Raji (cell line): ENCODE measurements around the gene SATB1.

Experiments used
- POLR2A ChIP-seq: IDR thresholded peaks from 2 replicates; pipeline ENCODE4 v1.6.1; 2011; ENCODE audit warnings: low read depth, low read length, control low read depth; ENCODE audit not compliant: insufficient read depth

The SATB1 gene

DNA sequence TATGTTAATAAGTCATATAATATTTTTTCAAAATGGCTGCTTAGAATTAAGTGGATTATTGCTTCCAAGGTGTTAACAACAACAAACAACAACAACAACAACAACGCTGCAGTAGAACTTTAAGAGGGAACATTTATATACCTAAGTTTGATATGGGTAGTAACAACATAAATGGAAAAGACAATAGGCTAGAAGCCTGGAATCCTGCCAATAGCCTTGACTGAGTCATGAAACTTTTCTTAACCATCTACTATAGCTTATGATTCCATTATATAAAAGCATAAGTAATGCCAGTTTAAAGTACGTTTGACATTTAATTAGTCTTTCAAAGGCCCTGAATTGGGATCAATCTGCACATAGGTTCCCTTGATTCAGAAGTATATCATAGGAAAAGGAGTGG, 31.2 kb downstream of the SATB1 start:
- TF ChIP-seq POLR2A, result no peak

DNA sequence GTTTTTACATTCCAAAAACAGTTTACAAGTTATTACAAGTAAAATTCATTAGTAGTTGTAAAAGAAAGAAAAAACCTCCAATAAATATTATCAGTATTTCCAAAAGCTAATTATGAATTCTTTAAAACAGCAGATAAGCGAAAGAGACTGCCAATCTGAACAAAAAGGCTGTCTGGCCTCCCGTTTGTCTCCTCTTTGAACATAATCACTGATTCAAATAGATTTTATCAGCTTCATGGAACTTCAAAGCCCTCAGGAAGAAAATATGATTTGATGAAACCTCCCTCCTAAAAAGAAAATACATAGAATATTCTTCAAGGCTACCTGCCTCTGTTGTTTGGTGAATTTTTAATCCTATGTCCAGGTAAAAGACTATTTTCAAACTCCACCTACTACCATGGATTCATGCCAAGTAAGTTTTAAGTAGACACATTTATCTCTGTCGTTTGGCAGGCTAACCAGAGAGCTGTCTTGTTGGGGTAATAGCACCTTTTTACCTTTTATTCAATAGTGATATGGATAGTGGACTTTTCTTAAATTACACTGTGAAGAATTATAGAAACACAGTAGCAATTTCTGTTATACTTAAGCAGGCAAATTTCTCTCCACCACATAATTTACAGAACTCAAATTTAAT, 35.0 kb downstream of the SATB1 start:
- TF ChIP-seq POLR2A, result no peak

DNA sequence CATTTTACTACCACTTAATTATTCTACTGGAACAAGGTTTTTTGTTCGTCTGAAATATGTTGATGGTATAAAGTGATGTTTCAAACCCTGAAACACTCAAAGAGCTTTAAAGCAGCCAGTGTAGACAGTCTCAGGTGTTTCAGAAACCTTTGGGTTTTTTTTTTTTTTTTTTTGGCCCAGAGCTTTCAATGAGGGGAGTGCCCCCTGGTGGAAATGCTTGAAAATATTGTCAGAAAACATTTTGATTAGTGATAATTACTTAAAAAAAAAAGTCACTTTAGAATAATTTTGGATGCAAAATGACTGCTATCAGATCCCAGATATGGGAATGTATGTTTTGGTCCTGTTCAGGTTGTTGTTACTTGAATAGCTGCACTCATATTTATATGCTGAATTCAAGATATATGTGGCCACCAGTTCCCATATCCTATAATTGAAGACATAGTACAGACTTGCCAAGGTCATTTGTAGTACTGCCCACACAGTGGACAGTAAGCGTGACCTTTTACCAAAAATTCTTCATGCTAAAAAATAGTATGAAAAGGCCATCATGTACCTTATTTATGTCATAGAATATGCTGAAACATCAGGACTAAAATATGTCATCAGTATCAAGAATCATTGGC, 35.9 kb downstream of the SATB1 start:
- TF ChIP-seq POLR2A, result no peak

DNA sequence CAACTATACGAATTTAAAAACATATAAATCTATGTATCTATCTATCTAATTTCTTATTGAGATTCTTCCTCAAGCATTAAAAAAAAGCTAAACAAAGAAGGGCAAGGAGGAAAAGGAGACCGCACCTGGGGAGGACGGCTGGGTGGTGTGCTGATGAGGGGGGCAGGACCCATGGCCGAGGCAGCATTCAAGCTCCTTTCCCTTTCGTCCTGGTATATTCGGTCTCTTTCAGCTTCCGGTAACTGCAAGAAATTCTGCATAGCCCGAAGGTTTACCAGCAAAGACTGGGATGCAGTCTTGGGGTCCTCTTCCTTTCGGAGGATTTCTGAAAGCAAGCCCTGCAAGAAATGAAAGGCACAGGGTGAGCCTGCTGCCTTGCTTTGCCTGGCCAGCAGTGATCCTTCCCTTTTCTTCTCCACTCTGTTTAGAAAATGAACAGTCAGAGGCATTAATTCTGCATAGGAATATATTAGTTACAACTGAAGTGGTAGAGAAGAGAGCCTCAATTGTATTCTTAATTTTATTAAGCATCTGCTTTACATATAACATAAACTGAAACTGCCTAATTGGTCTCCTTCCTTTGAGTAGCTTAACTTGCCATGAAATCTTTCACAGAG, 38.8 kb downstream of the SATB1 start:
- TF ChIP-seq POLR2A, result no peak

- TF ChIP-seq POLR2A, result no peak
Observed at GRCh38 chr3:18385706-18386105, 39.4 kb downstream of the SATB1 start.

DNA sequence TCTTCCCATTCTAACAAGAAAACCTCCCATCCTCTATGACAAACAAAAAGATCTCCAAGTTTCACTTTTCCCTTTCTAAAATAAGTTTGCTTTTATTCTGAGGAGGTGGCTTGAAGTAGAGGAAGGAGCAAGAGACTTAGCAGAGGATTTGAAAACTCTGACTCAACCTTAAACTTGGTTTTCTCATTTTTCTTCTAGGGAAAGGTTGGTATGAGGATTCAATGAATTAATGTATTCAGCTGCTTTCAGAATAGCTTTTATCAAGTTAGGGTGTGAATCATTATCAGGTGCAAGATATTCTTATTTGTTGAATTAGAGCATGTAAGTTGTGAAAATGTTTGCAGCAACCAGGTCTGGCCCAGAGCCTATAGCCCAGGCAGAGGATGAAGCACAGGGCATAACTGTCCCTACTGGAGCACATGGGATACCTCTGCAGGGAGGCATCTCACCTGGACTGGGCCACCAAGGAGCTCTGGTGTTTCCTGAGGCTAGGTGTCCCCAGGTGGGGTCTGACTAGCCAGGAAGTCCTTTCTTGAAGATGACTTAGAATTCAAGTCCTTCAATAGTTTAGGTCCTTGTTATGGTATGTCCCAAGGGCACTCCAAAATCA, 42.3 kb downstream of the SATB1 start:
- no peak for TF ChIP-seq POLR2A

- TF ChIP-seq POLR2A, result no peak
Observed at GRCh38 chr3:18379647-18380046, 45.5 kb downstream of the SATB1 start.

- no peak for TF ChIP-seq POLR2A
Observed at GRCh38 chr3:18378218-18378617, 46.9 kb downstream of the SATB1 start.

GRCh38 chr3:18376682-18377081, 48.5 kb downstream of the SATB1 start:
- no peak for TF ChIP-seq POLR2A

GRCh38 chr3:18372786-18373405, 52.2 kb downstream of the SATB1 start:
- no peak for TF ChIP-seq POLR2A

DNA sequence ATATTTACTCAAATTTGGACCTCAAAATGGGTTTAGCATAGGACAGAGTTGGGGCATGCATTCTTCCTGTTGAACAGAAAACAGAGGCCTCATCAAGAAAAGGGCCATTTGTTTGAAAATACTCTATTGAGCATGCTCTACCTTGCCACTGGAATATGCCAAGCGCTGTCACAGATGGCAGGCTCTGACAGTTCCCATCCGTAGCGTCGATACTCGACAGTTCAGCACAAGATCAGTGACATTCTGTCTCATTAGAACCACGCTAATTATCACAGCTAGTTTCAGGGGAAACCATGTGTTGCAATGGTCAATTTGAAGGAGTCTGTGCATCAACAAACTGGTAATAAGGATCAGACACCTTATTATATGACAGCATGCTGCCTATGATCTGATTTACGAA, 54.5 kb downstream of the SATB1 start:
- TF ChIP-seq POLR2A, result no peak

GRCh38 chr3:18369551-18370185, 55.5 kb downstream of the SATB1 start:
- TF ChIP-seq POLR2A, result no peak

DNA sequence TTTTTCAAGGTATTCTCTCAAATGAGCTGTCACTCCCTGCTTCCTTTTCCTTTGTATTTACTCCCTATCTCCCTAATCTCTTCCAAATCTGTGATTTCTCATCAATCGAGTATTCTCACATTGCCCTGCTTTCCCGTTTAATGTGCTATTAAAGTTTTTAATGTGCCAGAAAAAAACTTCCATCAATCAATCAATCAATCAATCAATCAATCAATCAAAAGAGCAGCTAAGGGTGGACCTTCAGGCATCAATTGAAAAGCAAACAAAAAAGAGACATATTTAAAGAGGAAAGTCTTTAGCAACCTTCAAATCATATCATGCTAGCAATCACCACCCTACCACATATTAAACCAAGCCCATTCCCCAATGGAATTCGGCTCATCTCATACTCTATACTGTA, 58.9 kb downstream of the SATB1 start:
- no peak for TF ChIP-seq POLR2A

DNA sequence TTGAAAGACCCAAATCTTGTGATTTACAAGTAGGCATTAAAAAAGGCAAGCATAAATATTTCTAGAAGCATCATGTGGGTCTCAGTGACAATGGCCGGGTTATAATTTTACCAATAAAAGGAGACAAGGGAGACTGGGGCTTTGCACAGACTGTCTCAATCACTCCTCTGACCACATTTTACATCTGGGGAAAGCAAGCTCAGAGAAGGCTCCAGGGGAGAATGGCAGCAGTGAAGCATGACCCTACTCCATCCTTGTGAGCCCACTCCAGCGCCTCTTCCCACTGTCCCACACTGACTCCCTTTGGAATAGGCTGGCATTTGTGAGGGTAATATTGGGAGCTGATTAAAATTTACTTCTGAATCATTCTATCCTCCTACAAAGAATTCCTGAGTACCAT, 61.8 kb downstream of the SATB1 start:
- no peak for TF ChIP-seq POLR2A

DNA sequence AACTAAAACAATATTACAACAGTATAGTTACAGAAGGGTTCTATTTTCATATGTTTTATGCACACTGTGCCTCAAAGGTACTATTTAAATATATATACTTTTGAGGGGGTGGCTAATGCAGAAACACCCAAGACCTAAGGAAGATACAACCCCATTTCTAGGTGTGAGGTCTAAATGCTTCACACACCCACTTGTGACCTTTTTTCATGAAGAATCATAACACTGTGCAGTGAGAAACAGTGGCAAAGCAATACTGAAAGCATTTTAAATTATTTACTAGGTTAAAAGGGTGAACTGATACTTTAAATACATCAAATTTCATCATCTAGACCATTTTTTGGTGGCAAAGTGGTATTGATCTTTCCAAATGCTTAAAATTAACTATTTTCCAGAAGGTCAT, 67.4 kb downstream of the SATB1 start:
- TF ChIP-seq POLR2A, result no peak
